Neuronal stem cell (in vitro differentiated cells): ENCODE data around the gene SERPINH1.

Source experiments
- DNase-seq: peaks from one replicate; pipeline ENCODE4 v3.0.0-alpha.2; 2013; ENCODE audit warnings: low spot score
- H2AFZ ChIP-seq: one replicate; pipeline ENCODE4 v1.6.1; 2013; ENCODE audit warnings: mild to moderate bottlenecking, low read length, inconsistent platforms
- H2AK5ac ChIP-seq: 2 replicates; pipeline ENCODE4 v1.6.1; 2013; ENCODE audit warnings: low read depth, mild to moderate bottlenecking, inconsistent platforms, low read length, moderate library complexity, mixed read lengths
- H2BK120ac ChIP-seq: 2 replicates; pipeline ENCODE4 v1.6.1; 2013; ENCODE audit warnings: low read depth, mild to moderate bottlenecking, inconsistent platforms, low read length, moderate library complexity, mixed read lengths
- H2BK12ac ChIP-seq: one replicate; pipeline ENCODE4 v1.6.1; 2013; ENCODE audit warnings: low read length, inconsistent platforms
- H2BK15ac ChIP-seq: 2 replicates; pipeline ENCODE4 v1.6.1; 2013; ENCODE audit warnings: mild to moderate bottlenecking, low read length, inconsistent platforms, mixed read lengths
- H2BK5ac ChIP-seq: one replicate; pipeline ENCODE4 v1.6.1; 2013; ENCODE audit warnings: inconsistent platforms, mild to moderate bottlenecking, low read length, moderate library complexity
- H3K14ac ChIP-seq: one replicate; pipeline ENCODE4 v1.6.1; 2013; ENCODE audit warnings: low read length, inconsistent platforms
- H3K18ac ChIP-seq: 2 replicates; pipeline ENCODE4 v1.6.1; 2013; ENCODE audit warnings: low read length, inconsistent platforms
- H3K23ac ChIP-seq: 2 replicates; pipeline ENCODE4 v1.6.1; 2013; ENCODE audit warnings: low read depth, mild to moderate bottlenecking, mixed read lengths, low read length, inconsistent platforms; ENCODE audit not compliant: poor library complexity
- H3K27ac ChIP-seq: replicated peaks from 3 replicates; pipeline ENCODE4 v1.5.1; 2013; ENCODE audit warnings: low read length, inconsistent platforms
- H3K27me3 ChIP-seq, 3 experiments: 2 replicates each; pipeline ENCODE4 v1.6.1; 2013; ENCODE audit warnings: low read length in 3 of 3, mild to moderate bottlenecking in 2 of 3, inconsistent platforms in 1 of 3, low read depth in 1 of 3, mixed read lengths in 1 of 3, moderate library complexity in 1 of 3; ENCODE audit not compliant: control insufficient read depth in 3 of 3, insufficient read depth in 3 of 3
- H3K36me3 ChIP-seq, 2 donors: replicated peaks in 1 of 2; 2 replicates each; pipeline ENCODE4 v1.6.1; 2013; ENCODE audit warnings: low read length in 2 of 2; ENCODE audit not compliant: control insufficient read depth in 2 of 2, insufficient read depth in 2 of 2
- H3K4ac ChIP-seq: 2 replicates; pipeline ENCODE4 v1.6.1; 2013; ENCODE audit warnings: inconsistent platforms, mild to moderate bottlenecking, low read length, moderate library complexity
- H3K4me1 ChIP-seq, 2 donors: 1 replicate in 1 of 2; 2 replicates in 1 of 2; pipeline ENCODE4 v1.6.1; 2013; ENCODE audit warnings: low read length in 2 of 2, low read depth in 1 of 2; ENCODE audit not compliant: control insufficient read depth in 2 of 2, insufficient read depth in 1 of 2
- H3K4me2 ChIP-seq: one replicate; pipeline ENCODE4 v1.6.1; 2013; ENCODE audit warnings: mild to moderate bottlenecking, low read length, inconsistent platforms; ENCODE audit not compliant: insufficient read depth, poor library complexity, severe bottlenecking
- H3K4me3 ChIP-seq, 2 donors: 2 replicates each; pipeline ENCODE4 v1.5.1; 2013; ENCODE audit warnings: low read length in 2 of 2, mild to moderate bottlenecking in 2 of 2, inconsistent platforms in 1 of 2, moderate library complexity in 1 of 2
- H3K79me1 ChIP-seq: one replicate; pipeline ENCODE4 v1.6.1; 2013; ENCODE audit warnings: low read depth, mild to moderate bottlenecking, inconsistent platforms, low read length, moderate library complexity
- H3K9ac ChIP-seq: one replicate; pipeline ENCODE4 v1.6.1; 2013; ENCODE audit warnings: mild to moderate bottlenecking, low read depth, low read length, inconsistent platforms; ENCODE audit not compliant: poor library complexity
- H3K9me3 ChIP-seq, 2 donors: replicated peaks in 1 of 2; 2 replicates each; pipeline versions ENCODE3 to v1.6.1; 2013; ENCODE audit warnings: low read length in 2 of 2, mild to moderate bottlenecking in 2 of 2, inconsistent platforms in 1 of 2, low read depth in 1 of 2, mixed read lengths in 1 of 2, moderate library complexity in 1 of 2; ENCODE audit not compliant: control insufficient read depth in 2 of 2, insufficient read depth in 1 of 2
- H4K8ac ChIP-seq: one replicate; pipeline ENCODE4 v1.6.1; 2013; ENCODE audit warnings: low read depth, mild to moderate bottlenecking, inconsistent platforms, low read length, moderate library complexity
- H4K91ac ChIP-seq: one replicate; pipeline ENCODE4 v1.6.1; 2013; ENCODE audit warnings: low read length, low read depth, mild to moderate bottlenecking, inconsistent platforms; ENCODE audit not compliant: poor library complexity
- WGBS, 2 donors: extraction: QIAGEN DNeasy Blood & Tissue Kit; methylation state at CpG; one replicate each; pipeline ENCODE4 v1.1.7; 2013; ENCODE audit warnings: missing lambda C conversion rate in 2 of 2, mixed read lengths in 1 of 2; ENCODE audit not compliant: insufficient read length in 2 of 2, insufficient replicate concordance in 1 of 2; ENCODE audit errors: extremely low coverage in 2 of 2; 5-methylcytosine and 5-hydroxymethylcytosine counted together

The SERPINH1 gene

DNA sequence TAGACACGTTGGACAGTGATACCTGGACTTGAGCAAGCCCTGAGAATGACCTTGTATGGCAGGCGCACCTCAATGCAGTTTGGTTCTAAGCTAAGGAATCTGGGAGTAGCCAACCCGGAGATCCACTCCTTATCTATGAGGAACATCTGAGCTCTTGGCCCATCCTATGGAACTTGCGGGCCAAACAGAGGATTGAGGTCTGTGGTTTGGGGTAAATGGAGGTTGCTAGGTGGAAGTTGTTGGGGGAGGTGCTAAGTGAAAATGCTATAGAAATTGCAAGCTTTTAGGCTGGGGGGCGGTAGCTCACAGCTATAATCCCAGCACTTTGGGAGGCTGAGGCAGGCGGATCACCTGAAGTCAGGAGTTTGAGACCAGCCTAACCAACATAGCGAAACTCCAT lies 45.2 kb upstream of the SERPINH1 start:
- Histone ChIP-seq H4K8ac (no peak overlapping the region), H3K14ac (no peak overlapping the region), H2AFZ (no peak overlapping the region), H2BK15ac (no peak overlapping the region), H3K4ac (no peak overlapping the region), H3K4me1 (peaks cover 6 to 16% of the 10 kb centered on the region in 2 donors), H3K4me3 (no peak overlapping the region), H3K18ac (no peak overlapping the region), H3K4me2 (no peak overlapping the region), H3K9ac (no peak overlapping the region), H3K36me3 (no peaks in the 10 kb centered on the region), H3K27me3 (peaks cover 0 to 49% (median 0%) of the 10 kb centered on the region in 3 experiments), H2BK120ac (no peak overlapping the region), H2BK5ac (no peak overlapping the region), H4K91ac (no peak overlapping the region), H3K79me1 (no peaks in the 10 kb centered on the region), H3K23ac (no peak overlapping the region), H3K9me3 (peaks cover 5 to 6% of the 10 kb centered on the region in 2 donors), H3K27ac (no peak overlapping the region), H2BK12ac (no peak overlapping the region), H2AK5ac (no peak overlapping the region)
- no peak for DNase-seq
- WGBS, 2 donors = no CpG with 5 or more reads among the region's 7 CpGs

- Histone ChIP-seq H3K4me1 (peaks cover 6 to 26% of the 10 kb centered on the region in 2 donors), H2BK12ac (no peak overlapping the region), H3K27ac (peak overlapping the region; percentile 79), H3K9ac (no peak overlapping the region), H3K18ac (peak overlapping the region; percentile 61), H3K4ac (no peak overlapping the region), H3K23ac (no peak overlapping the region), H3K9me3 (peaks cover 5 to 6% of the 10 kb centered on the region in 2 donors), H3K4me3 (no peak overlapping the region), H3K36me3 (no peaks in the 10 kb centered on the region), H3K79me1 (no peaks in the 10 kb centered on the region), H3K14ac (no peak overlapping the region), H2AFZ (no peak overlapping the region), H2BK15ac (no peak overlapping the region), H2BK5ac (peak overlapping the region; percentile 47), H2AK5ac (peak overlapping the region; percentile 57), H4K91ac (no peak overlapping the region), H4K8ac (no peak overlapping the region), H2BK120ac (no peak overlapping the region), H3K4me2 (no peak overlapping the region), H3K27me3 (peaks cover 0 to 55% (median 0%) of the 10 kb centered on the region in 3 experiments)
- no CpG with 5 or more reads among the region's 3 CpGs for WGBS, 2 donors
- no peak for DNase-seq
These were observed 43.9 kb upstream of the SERPINH1 start for GRCh38 chr11:75518204-75518549.

DNA sequence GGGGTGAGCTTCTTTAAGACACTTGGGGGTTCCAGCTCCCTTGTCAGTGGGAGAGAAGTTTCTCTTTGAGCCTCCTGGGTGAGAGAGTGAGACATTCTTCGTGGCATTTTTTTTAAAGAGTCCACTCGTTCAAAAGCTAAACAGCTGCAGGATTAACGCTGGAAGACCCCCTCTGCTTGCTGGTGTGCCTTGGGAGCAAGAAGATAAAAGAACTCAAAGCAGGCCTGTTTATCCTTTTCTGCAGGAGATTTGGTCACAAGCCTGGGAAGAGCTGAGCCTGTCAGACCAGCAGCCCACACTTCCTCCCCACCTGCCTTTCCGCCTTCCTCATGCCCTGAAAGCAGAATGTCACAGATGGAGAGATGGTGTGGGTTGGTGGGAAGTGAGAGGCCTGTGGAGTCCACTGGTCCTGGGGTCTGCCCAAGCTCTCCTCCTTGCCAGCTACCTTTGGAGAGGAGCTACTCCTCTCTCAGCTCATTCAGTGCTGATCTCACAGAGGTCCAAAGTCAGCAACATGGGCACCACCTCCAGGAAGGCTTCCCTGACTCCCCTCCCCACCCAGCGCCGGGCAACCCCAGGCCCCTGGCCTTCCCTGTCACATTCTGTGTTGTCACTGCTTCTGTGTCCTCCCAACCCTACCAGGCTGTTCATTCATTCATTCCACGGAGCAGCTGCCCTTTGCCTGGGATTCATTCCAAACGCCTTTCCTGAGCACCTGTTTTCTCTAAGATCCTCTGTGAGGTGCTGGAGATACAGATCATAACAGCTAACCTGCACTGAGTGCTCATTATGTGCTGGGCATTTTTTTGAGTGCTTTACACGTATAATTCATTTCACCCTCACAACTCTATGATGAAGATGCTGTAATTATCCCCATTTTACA lies 43.0 kb upstream of the SERPINH1 start:
- Histone ChIP-seq H3K23ac (no peak overlapping the region), H3K27ac (peak overlapping the region; percentile 79), H3K4ac (no peak overlapping the region), H3K36me3 (no peaks in the 10 kb centered on the region), H2AFZ (no peak overlapping the region), H3K4me3 (no peak overlapping the region), H3K18ac (peak overlapping the region; percentile 3), H2BK15ac (no peak overlapping the region), H3K9me3 (peaks cover 5 to 6% of the 10 kb centered on the region in 2 donors), H4K8ac (no peak overlapping the region), H3K14ac (no peak overlapping the region), H3K27me3 (peaks cover 0 to 57% (median 0%) of the 10 kb centered on the region in 3 experiments), H2BK12ac (no peak overlapping the region), H3K9ac (no peak overlapping the region), H2BK5ac (peak overlapping the region; percentile 47), H4K91ac (no peak overlapping the region), H2AK5ac (no peak overlapping the region), H2BK120ac (no peak overlapping the region), H3K4me2 (no peak overlapping the region), H3K4me1 (peaks cover 6 to 26% of the 10 kb centered on the region in 2 donors), H3K79me1 (no peaks in the 10 kb centered on the region)
- no CpG with 5 or more reads among the region's 9 CpGs for WGBS, 2 donors
- peak; percentile 29 for DNase-seq

DNA sequence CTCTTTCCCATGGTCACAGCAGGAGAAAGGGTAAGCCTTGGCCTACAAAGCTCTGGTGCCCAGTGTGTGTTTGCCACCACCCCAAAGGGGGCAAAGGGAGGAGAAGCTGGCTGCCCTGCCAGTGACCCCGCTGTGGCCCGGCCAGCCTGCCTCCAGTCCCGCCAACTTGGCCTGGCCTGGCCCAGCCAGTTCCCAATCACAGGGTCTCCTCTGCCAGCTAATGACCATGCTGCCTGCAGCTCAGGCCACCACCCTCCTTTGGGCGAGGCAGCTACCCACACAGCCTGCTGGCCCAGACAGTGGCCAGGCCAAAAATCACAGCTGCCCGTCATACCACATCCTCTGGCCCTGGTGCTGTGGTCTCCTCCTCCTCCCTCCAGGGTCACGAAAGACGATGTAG lies 41.4 kb upstream of the SERPINH1 start:
- H2BK12ac ChIP-seq = no peak overlapping the region
- H2BK15ac ChIP-seq = no peak overlapping the region
- no peak overlapping the region for H2BK5ac ChIP-seq
- H3K9me3 ChIP-seq = peaks cover 5 to 6% of the 10 kb centered on the region in 2 donors
- no peaks in the 10 kb centered on the region for H3K79me1 ChIP-seq
- no peak overlapping the region for H3K27ac ChIP-seq
- H4K8ac ChIP-seq = no peak overlapping the region
- H2BK120ac ChIP-seq = no peak overlapping the region
- H3K9ac ChIP-seq = no peak overlapping the region
- H2AK5ac ChIP-seq = peak overlapping the region; percentile 51
- peaks cover 0 to 67% (median 2%) of the 10 kb centered on the region in 3 experiments for H3K27me3 ChIP-seq
- DNase-seq = no peak
- peak overlapping the region; percentile 31 for H3K14ac ChIP-seq
- H3K4me3 ChIP-seq = no peak overlapping the region
- peaks cover 6 to 32% of the 10 kb centered on the region in 2 donors for H3K4me1 ChIP-seq
- no peak overlapping the region for H3K4me2 ChIP-seq
- H4K91ac ChIP-seq = no peak overlapping the region
- no peak overlapping the region for H3K23ac ChIP-seq
- no CpG with 5 or more reads among the region's 7 CpGs for WGBS, 2 donors
- no peak overlapping the region for H3K4ac ChIP-seq
- no peak overlapping the region for H2AFZ ChIP-seq
- H3K36me3 ChIP-seq = no peaks in the 10 kb centered on the region
- H3K18ac ChIP-seq = no peak overlapping the region
